Measurements from ENCODE around the gene ABL2. TPM values are rescaled to one million over a fixed set of nuclear protein-coding genes. Genes with fewer than 3 reads are reported as not detected.
A peak's percentile ranks its signal among the peaks of the same experiment; 100 is the strongest.

Gene ABL2
- total RNA-seq, 1 experiment from 2014 or later = 27.9 TPM

- DNase-seq (ENCODE audit: low spot score) = no peak
- ChIA-PET POLR2A (ENCODE audit: low non-redundant PET) (no interaction called here), CTCF (no interaction called here)
- Histone ChIP-seq H3K27me3 (replicated peaks; ENCODE audit: insufficient read depth, low read depth, low read length, poor library complexity) (no peaks in the 10 kb centered on the region), H3K27ac (ENCODE audit: low read depth, low read length, poor library complexity, severe bottlenecking) (no peak overlapping the region), H3K36me3 (ENCODE audit: insufficient read depth, low read length, poor library complexity, severe bottlenecking) (no peaks in the 10 kb centered on the region), H3K4me3 (ENCODE audit: low read depth, low read length, poor library complexity, severe bottlenecking) (no peak overlapping the region), H3K4me1 (ENCODE audit: insufficient read depth, low read length, poor library complexity, severe bottlenecking) (peaks cover 4% of the 10 kb centered on the region), H3K9me3 (ENCODE audit: low read depth, low read length, poor library complexity, severe bottlenecking) (no peaks in the 10 kb centered on the region)
- TF ChIP-seq EZH2 (IDR thresholded peaks at IDR 0.05; ENCODE audit: borderline replicate concordance, low read depth, low read length, poor library complexity, severe bottlenecking) (no peak), CTCF (conservative IDR thresholded peaks at IDR 0.05; ENCODE audit: low read depth, low read length) (no peak)
- intact Hi-C loops (cut with micrococcal nuclease; ENCODE audit: unreplicated experiment) = no loop called here
- BruUV-seq (replicated peaks) = no TSS peak
Observed at GRCh38 chr1:179230721-179231120, 1.2 kb upstream of the ABL2 start.

DNA sequence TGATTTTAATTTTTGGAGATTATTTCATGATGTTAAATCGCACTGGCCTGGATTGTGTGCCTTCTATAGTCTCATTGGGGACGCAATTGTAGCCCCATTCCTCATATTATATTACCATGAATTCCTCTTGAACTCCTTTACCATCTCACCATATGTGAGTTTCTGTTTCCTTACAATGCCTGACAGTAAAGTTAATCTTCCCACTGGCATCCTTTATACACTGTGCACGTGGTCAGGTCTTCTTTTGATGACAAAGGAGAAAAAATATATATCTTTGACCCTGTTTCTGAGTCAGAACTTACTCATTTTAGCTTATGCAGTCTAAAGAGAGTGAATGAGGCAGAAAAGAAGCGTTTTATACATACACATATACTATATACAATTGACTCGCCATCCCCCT is 774 bp upstream of the ABL2 start:
- Histone ChIP-seq H3K4me3 (ENCODE audit: low read depth, low read length, poor library complexity, severe bottlenecking) (peak overlapping the region; percentile 94), H3K36me3 (ENCODE audit: insufficient read depth, low read length, poor library complexity, severe bottlenecking) (no peaks in the 10 kb centered on the region), H3K4me1 (ENCODE audit: insufficient read depth, low read length, poor library complexity, severe bottlenecking) (peaks cover 4% of the 10 kb centered on the region), H3K9me3 (ENCODE audit: low read depth, low read length, poor library complexity, severe bottlenecking) (no peaks in the 10 kb centered on the region), H3K27ac (ENCODE audit: low read depth, low read length, poor library complexity, severe bottlenecking) (peak overlapping the region; percentile 83), H3K27me3 (replicated peaks; ENCODE audit: insufficient read depth, low read depth, low read length, poor library complexity) (no peaks in the 10 kb centered on the region)
- intact Hi-C loops (cut with micrococcal nuclease; ENCODE audit: unreplicated experiment) = no loop called here
- ChIA-PET POLR2A (ENCODE audit: low non-redundant PET) (no interaction called here), CTCF (no interaction called here)
- TF ChIP-seq CTCF (conservative IDR thresholded peaks at IDR 0.05; ENCODE audit: low read depth, low read length) (no peak), EZH2 (IDR thresholded peaks at IDR 0.05; ENCODE audit: borderline replicate concordance, low read depth, low read length, poor library complexity, severe bottlenecking) (no peak)
- DNase-seq (ENCODE audit: low spot score) = no peak
- BruUV-seq (replicated peaks) = no TSS peak

- Histone ChIP-seq H3K4me1 (ENCODE audit: insufficient read depth, low read length, poor library complexity, severe bottlenecking) (peaks cover 4% of the 10 kb centered on the region), H3K4me3 (ENCODE audit: low read depth, low read length, poor library complexity, severe bottlenecking) (peak overlapping the region; percentile 94), H3K9me3 (ENCODE audit: low read depth, low read length, poor library complexity, severe bottlenecking) (no peaks in the 10 kb centered on the region), H3K27me3 (replicated peaks; ENCODE audit: insufficient read depth, low read depth, low read length, poor library complexity) (no peaks in the 10 kb centered on the region), H3K36me3 (ENCODE audit: insufficient read depth, low read length, poor library complexity, severe bottlenecking) (no peaks in the 10 kb centered on the region), H3K27ac (ENCODE audit: low read depth, low read length, poor library complexity, severe bottlenecking) (peak overlapping the region; percentile 83)
- peak; percentile 44 for DNase-seq (ENCODE audit: low spot score)
- intact Hi-C loops (cut with micrococcal nuclease; ENCODE audit: unreplicated experiment) = no loop called here
- ChIA-PET CTCF (no interaction called here), POLR2A (ENCODE audit: low non-redundant PET) (no interaction called here)
- TF ChIP-seq EZH2 (IDR thresholded peaks at IDR 0.05; ENCODE audit: borderline replicate concordance, low read depth, low read length, poor library complexity, severe bottlenecking) (no peak), CTCF (conservative IDR thresholded peaks at IDR 0.05; ENCODE audit: low read depth, low read length) (no peak)
- no TSS peak for BruUV-seq (replicated peaks)
Observed at GRCh38 chr1:179228783-179229213, 679 bp downstream of the ABL2 start.

All from A673 (cell line).